Loucy (cell line): ENCODE results near the gene CDKN1C.

Experiments used
- H2AFZ ChIP-seq: fragments of 200-600 bp; sonication (generic); 2 replicates; pipeline ENCODE4 v1.6.0; 2016; ENCODE audit warnings: antibody characterized with exemption, mild to moderate bottlenecking, low read length, moderate library complexity
- H3F3A ChIP-seq: fragments of 200-600 bp; 2 replicates; pipeline ENCODE4 v1.6.0; 2016; ENCODE audit warnings: antibody characterized with exemption, low read depth, mild to moderate bottlenecking
- H3K27me3 ChIP-seq: fragments of 200-600 bp; sonication (generic); 2 replicates; pipeline ENCODE4 v1.6.1; 2014; ENCODE audit warnings: low read length, mild to moderate bottlenecking; ENCODE audit not compliant: insufficient read depth, poor library complexity, severe bottlenecking
- H3K36me3 ChIP-seq: fragments of 200-600 bp; sonication (generic); 2 replicates; pipeline ENCODE4 v1.6.1; 2016; ENCODE audit warnings: low read length; ENCODE audit not compliant: insufficient read depth
- H3K4me1 ChIP-seq: fragments of 200-600 bp; sonication (generic); 2 replicates; pipeline ENCODE4 v1.5.1; 2014; ENCODE audit warnings: low read length, mild to moderate bottlenecking; ENCODE audit not compliant: insufficient read depth, poor library complexity, severe bottlenecking
- H3K4me2 ChIP-seq: fragments of 200-600 bp; sonication (generic); 2 replicates; pipeline ENCODE4 v1.6.0; 2014; ENCODE audit warnings: antibody characterized with exemption, low read length, low read depth, mild to moderate bottlenecking; ENCODE audit not compliant: poor library complexity, severe bottlenecking
- H3K4me3 ChIP-seq: fragments of 200-600 bp; sonication (generic); 2 replicates; pipeline ENCODE4 v1.5.1; 2014; ENCODE audit warnings: low read length, mild to moderate bottlenecking, mixed read lengths; ENCODE audit not compliant: poor library complexity, severe bottlenecking
- H3K79me2 ChIP-seq: fragments of 200-600 bp; sonication (generic); 2 replicates; pipeline ENCODE4 v1.6.1; 2014; ENCODE audit warnings: low read length; ENCODE audit not compliant: insufficient read depth
- H3K9ac ChIP-seq: fragments of 200-600 bp; sonication (generic); 2 replicates; pipeline ENCODE4 v1.6.0; 2014; ENCODE audit warnings: mild to moderate bottlenecking, low read depth, low read length, moderate library complexity; ENCODE audit not compliant: poor library complexity, severe bottlenecking
- H3K9me2 ChIP-seq: fragments of 200-600 bp; sonication (generic); replicated peaks from 2 replicates; pipeline ENCODE4 v1.6.1; 2016; ENCODE audit warnings: low read depth, low read length, mixed read lengths
- H3K9me3 ChIP-seq: fragments of 200-600 bp; sonication (generic); 2 replicates; pipeline ENCODE4 v1.6.1; 2014; ENCODE audit warnings: mild to moderate bottlenecking, antibody characterized with exemption, low read length, low read depth; ENCODE audit not compliant: insufficient read depth
- H4K20me1 ChIP-seq: fragments of 200-600 bp; sonication (generic); 2 replicates; pipeline ENCODE4 v1.6.0; 2014; ENCODE audit warnings: antibody characterized with exemption, low read length, mild to moderate bottlenecking; ENCODE audit not compliant: insufficient read depth, poor library complexity, severe bottlenecking
- EZH2phosphoT487 ChIP-seq: fragments of 200-600 bp; IDR thresholded peaks from 2 replicates; pipeline ENCODE4 v1.6.1; 2018; ENCODE audit warnings: antibody characterized with exemption, mild to moderate bottlenecking, moderate library complexity, borderline replicate concordance
- TF ChIP-seq, protein P1 (sequence below): fragments of 200-600 bp; sonication (generic); conservative IDR thresholded peaks from 2 replicates; pipeline ENCODE4 v1.5.1; 2014; ENCODE audit warnings: mild to moderate bottlenecking, antibody characterized with exemption, low read length

The CDKN1C gene

DNA sequence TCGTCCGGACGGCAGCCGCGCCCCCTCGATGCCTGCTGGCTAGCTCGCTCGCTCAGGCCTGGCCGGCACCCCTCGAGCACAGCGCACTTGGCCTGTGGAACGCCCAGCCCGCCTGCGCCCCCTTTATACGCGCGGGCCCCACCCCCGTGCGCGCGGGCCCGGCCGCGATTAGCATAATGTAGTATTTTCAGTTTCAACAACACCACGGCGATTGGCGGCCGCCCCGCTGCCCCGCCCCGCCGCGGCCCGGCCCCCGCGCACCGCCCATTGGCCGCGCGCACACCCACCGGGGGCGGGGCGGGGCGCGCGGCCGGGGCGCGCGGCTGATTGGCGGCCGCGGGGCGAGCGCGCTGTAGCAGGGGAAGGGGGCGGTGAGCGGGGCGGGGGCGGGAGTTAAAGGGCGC, at the start of gene CDKN1C:
TSS of gene CDKN1C (minus strand) at position 98 of the 404 bp plus-strand sequence. CDS start 319 bp downstream, outside the sequence.
- Histone ChIP-seq H3K9ac (no peak within 1 kb of the TSS), H3K9me3 (no peaks in the 10 kb centered on the region), H4K20me1 (no peaks in the 10 kb centered on the region), H3K9me2 (no peaks in the 10 kb centered on the region), H3K27me3 (no peaks in the 10 kb centered on the region), H3K79me2 (no peaks in the 10 kb centered on the region), H2AFZ (no peak within 1 kb of the TSS), H3K4me2 (no peak within 1 kb of the TSS), H3F3A (no peaks in the 10 kb centered on the region), H3K4me1 (peaks cover 47% of the 10 kb centered on the region), H3K36me3 (no peaks in the 10 kb centered on the region), H3K4me3 (no peak within 1 kb of the TSS)
- TF ChIP-seq, protein P1, sequence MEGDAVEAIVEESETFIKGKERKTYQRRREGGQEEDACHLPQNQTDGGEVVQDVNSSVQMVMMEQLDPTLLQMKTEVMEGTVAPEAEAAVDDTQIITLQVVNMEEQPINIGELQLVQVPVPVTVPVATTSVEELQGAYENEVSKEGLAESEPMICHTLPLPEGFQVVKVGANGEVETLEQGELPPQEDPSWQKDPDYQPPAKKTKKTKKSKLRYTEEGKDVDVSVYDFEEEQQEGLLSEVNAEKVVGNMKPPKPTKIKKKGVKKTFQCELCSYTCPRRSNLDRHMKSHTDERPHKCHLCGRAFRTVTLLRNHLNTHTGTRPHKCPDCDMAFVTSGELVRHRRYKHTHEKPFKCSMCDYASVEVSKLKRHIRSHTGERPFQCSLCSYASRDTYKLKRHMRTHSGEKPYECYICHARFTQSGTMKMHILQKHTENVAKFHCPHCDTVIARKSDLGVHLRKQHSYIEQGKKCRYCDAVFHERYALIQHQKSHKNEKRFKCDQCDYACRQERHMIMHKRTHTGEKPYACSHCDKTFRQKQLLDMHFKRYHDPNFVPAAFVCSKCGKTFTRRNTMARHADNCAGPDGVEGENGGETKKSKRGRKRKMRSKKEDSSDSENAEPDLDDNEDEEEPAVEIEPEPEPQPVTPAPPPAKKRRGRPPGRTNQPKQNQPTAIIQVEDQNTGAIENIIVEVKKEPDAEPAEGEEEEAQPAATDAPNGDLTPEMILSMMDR: no peak
- TF ChIP-seq EZH2phosphoT487: no peak

DNA sequence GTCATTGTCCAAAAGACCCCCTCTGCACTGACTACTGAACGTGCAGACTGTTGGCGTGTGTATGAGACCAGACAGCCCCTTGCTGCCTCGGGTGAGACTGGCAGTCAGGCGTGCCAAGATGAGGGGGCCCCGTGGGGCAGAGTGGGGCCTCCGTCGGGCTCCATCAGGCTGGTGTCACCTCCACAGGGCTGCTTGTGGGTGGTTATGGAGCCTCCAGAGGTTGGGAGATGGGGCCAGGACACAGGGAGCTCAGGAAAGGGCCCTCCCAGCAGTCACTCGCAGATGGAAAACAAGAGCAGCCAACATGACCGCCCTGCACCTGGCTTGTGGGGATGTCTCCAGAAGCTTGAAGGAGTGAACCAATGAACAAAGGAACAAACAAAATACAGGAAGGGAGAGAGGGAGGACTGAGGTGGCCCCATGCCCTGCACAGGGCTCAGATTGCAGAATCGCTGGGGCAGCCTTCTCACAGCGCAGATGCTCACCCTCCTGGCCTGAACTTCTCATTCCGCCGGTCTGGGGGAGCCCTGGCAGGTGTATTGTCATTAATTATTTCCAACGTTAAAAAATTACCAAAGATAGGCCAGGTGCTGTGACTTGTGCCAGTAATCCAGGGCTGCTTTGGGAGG, 49.1 kb upstream of the CDKN1C start:
- Histone ChIP-seq H3K4me1 (peaks cover 3% of the 10 kb centered on the region), H4K20me1 (no peaks in the 10 kb centered on the region), H3K27me3 (no peaks in the 10 kb centered on the region), H3K9me3 (peaks cover 20% of the 10 kb centered on the region), H2AFZ (no peak overlapping the region), H3K79me2 (no peaks in the 10 kb centered on the region), H3K4me3 (no peak overlapping the region), H3K36me3 (no peaks in the 10 kb centered on the region; the same call in 1 of the 2 replicates), H3K4me2 (no peak overlapping the region), H3F3A (no peaks in the 10 kb centered on the region), H3K9me2 (no peaks in the 10 kb centered on the region), H3K9ac (no peak overlapping the region)
- TF ChIP-seq, protein P1: no peak

DNA sequence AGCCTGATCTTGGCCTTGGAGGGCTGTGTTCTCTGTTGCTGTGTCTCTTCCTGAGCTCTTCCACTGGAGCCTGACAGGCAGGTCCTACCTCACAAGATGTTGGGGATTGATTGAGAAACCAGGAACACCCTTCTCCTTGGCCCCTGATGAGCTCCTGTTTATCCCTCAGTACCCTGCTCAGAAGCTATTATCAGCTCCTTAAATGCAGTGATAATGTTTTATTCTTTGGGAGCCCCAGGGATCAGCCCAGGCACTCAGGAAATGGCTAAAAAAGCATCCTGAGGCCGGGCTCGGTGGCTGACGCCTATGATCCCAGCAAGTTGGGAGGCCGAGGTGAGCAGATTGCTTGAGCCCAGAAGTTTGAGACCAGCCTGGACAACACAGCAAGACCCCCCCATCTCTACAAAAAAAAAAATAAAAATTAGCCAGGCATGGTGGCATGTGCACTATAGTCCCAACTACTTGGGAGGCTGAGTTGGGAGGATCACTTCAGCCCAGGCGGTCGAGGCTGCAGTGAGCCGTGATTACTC, 48.5 kb upstream of the CDKN1C start:
- no peak overlapping the region for H3K9ac ChIP-seq
- H2AFZ ChIP-seq: no peak overlapping the region
- H3K4me2 ChIP-seq: no peak overlapping the region

More for the DNA sequence above, 48.5 kb upstream of the CDKN1C start:
- Histone ChIP-seq H3K27me3 (no peaks in the 10 kb centered on the region), H3K79me2 (no peaks in the 10 kb centered on the region), H3K9me2 (no peaks in the 10 kb centered on the region), H3K4me1 (peaks cover 3% of the 10 kb centered on the region), H3K36me3 (no peaks in the 10 kb centered on the region; the same call in 1 of the 2 replicates), H3K4me3 (no peak overlapping the region), H3K9me3 (peaks cover 18% of the 10 kb centered on the region), H3F3A (no peaks in the 10 kb centered on the region), H4K20me1 (no peaks in the 10 kb centered on the region)
- TF ChIP-seq EZH2phosphoT487: no peak
- TF ChIP-seq, protein P1: no peak
